ENCODE results near the gene PRMT1.
"Not testable (repeated sequence)": the region's sequence is repeated elsewhere in the genome, so short reads cannot be mapped to it uniquely, and the experiment has no call there.

The PRMT1 gene

GRCh38 chr19:49677231-49677900, at the start of gene PRMT1:
PRMT1 (plus strand) TSS chr19:49677271; CDS start chr19:49677281, 10 bp downstream.
- DNase-seq: no peak

- no peak for DNase-seq
Observed at GRCh38 chr19:49629659-49630058, 47.4 kb upstream of the PRMT1 start.

GRCh38 chr19:49631014-49631588, 46.0 kb upstream of the PRMT1 start:
- no peak for DNase-seq

- DNase-seq: no peak
Observed at GRCh38 chr19:49631610-49632192, 45.4 kb upstream of the PRMT1 start.

- DNase-seq: no peak
Observed at GRCh38 chr19:49632576-49632975, 44.5 kb upstream of the PRMT1 start.

GRCh38 chr19:49633273-49633672, 43.8 kb upstream of the PRMT1 start:
- not testable (repeated sequence) for DNase-seq

GRCh38 chr19:49635530-49636232, 41.4 kb upstream of the PRMT1 start:
- DNase-seq: no peak

GRCh38 chr19:49636233-49636932, 40.7 kb upstream of the PRMT1 start:
- DNase-seq: no peak

- DNase-seq: no peak
Observed at GRCh38 chr19:49637821-49638738, 39.0 kb upstream of the PRMT1 start.

GRCh38 chr19:49639401-49640112, 37.5 kb upstream of the PRMT1 start:
- no peak for DNase-seq

- DNase-seq: peak; percentile 99
Observed at GRCh38 chr19:49640113-49640898, 36.8 kb upstream of the PRMT1 start, which contains the start of gene RRAS. RRAS (minus strand) TSS chr19:49640143; CDS start chr19:49640098, 45 bp downstream.

- DNase-seq: peak; percentile 98
Observed at GRCh38 chr19:49641688-49642491, 35.2 kb upstream of the PRMT1 start, which contains the start of gene SCAF1. SCAF1 (plus strand) TSS chr19:49642209; CDS start chr19:49645027, 2,818 bp downstream.

- DNase-seq: no peak
Observed at GRCh38 chr19:49642492-49643035, 34.5 kb upstream of the PRMT1 start.

GRCh38 chr19:49643466-49643865, 33.6 kb upstream of the PRMT1 start:
- DNase-seq: no peak

GRCh38 chr19:49645592-49645991, 31.5 kb upstream of the PRMT1 start:
- DNase-seq: no peak

- no peak for DNase-seq
Observed at GRCh38 chr19:49645995-49646394, 31.1 kb upstream of the PRMT1 start.

GRCh38 chr19:49646586-49646985, 30.5 kb upstream of the PRMT1 start:
- DNase-seq: no peak

GRCh38 chr19:49651029-49651819, 25.8 kb upstream of the PRMT1 start:
- DNase-seq: no peak
